Gastrocnemius medialis (tissue), 4 donors: ENCODE data around the gene RNF144A.

ENCODE experiments used
- POLR2A ChIP-seq, 2 donors: fragments of 450-650 bp; IDR thresholded peaks; one replicate each; pipeline ENCODE4 v1.6.1; 2017; ENCODE audit warnings: antibody characterized with exemption in 2 of 2, mild to moderate bottlenecking in 2 of 2, moderate library complexity in 2 of 2
- TF ChIP-seq, protein P1 (sequence below), 5 experiments: fragments of 450-650 bp in 3 of 5; fragments of 200-600 bp in 2 of 5; sonication (generic) in 2 of 5; IDR thresholded peaks in 4 of 5; conservative IDR thresholded peaks in 1 of 5; 1 replicate in 4 of 5; 2 replicates in 1 of 5; pipeline ENCODE4 v1.5.1; 2016 to 2019; ENCODE audit warnings: antibody characterized with exemption in 5 of 5, mild to moderate bottlenecking in 3 of 5, moderate library complexity in 3 of 5

GRCh38 chr2:6880200-6880733 is 36.9 kb upstream of the RNF144A start:
- TF ChIP-seq, protein P1, sequence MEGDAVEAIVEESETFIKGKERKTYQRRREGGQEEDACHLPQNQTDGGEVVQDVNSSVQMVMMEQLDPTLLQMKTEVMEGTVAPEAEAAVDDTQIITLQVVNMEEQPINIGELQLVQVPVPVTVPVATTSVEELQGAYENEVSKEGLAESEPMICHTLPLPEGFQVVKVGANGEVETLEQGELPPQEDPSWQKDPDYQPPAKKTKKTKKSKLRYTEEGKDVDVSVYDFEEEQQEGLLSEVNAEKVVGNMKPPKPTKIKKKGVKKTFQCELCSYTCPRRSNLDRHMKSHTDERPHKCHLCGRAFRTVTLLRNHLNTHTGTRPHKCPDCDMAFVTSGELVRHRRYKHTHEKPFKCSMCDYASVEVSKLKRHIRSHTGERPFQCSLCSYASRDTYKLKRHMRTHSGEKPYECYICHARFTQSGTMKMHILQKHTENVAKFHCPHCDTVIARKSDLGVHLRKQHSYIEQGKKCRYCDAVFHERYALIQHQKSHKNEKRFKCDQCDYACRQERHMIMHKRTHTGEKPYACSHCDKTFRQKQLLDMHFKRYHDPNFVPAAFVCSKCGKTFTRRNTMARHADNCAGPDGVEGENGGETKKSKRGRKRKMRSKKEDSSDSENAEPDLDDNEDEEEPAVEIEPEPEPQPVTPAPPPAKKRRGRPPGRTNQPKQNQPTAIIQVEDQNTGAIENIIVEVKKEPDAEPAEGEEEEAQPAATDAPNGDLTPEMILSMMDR (IDR thresholded peaks at IDR 0.05 in 4 of 5, conservative IDR thresholded peaks at IDR 0.05 in 1 of 5) = no peak
- TF ChIP-seq POLR2A (IDR thresholded peaks at IDR 0.05) = no peak
